ENCODE data around the gene DFFB.

DNA sequence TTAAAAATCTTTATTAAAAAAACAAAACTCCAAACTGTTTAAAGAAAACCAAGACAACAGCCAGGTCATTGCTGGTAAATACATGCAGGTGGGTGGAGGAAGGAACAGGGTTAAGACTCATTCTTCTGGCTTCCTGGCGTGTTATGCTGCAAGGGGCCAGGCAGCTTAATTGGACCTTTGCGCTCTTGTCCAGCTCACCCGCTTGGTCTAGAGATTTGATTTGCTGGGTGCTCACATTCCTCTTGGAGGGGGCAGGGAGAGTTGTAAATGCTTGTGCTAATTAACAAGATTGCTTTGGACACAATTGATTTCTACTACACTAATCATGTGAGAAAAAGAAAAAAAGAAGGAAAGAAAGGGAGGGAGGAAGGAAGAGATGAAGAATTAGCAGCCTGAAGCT is 10.7 kb upstream of the DFFB start:
- no peak for TF ChIP-seq CTCF (IDR thresholded peaks at IDR 0.05; ENCODE audit: insufficient read depth, low read length)
- no peak for TF ChIP-seq REST (IDR thresholded peaks at IDR 0.05; ENCODE audit: insufficient replicate concordance, low read depth)
- no peak for TF ChIP-seq POLR2AphosphoS5 (IDR thresholded peaks at IDR 0.05; ENCODE audit: low read depth)
- no peak for TF ChIP-seq GABPA (IDR thresholded peaks at IDR 0.05; ENCODE audit: low read depth)
